HCT116 (cell line): ENCODE results near the gene C16orf74. TPM values are rescaled to one million over a fixed set of nuclear protein-coding genes. Genes with fewer than 3 reads are reported as not detected.

Source experiments
- ATAC-seq: fragments of 200-7000 bp; cut with Tn5 transposase; 2 replicates; pipeline ENCODE4 v1.9.1; 2020; ENCODE audit warnings: mild to moderate bottlenecking, moderate library complexity
- BruUV-seq: library from RNA; stranded (reverse); fragments of 400-500 nt; replicated peaks from 2 replicates; lab custom pipeline; 2021; lab: Mats Ljungman, UMichigan
- CTCF ChIA-PET: fragments of 300-600 bp; sonication (Branson Sonifier 250); formaldehyde crosslinking; loops from one replicate; lab custom pipeline; 2021; ENCODE audit warnings: antibody characterized with exemption; lab: Charles Lee
- POLR2A ChIA-PET: fragments of 300-600, 350-600 bp; sonication (Branson Sonifier 250); formaldehyde crosslinking; loops from one replicate; lab custom pipeline; 2021; ENCODE audit warnings: antibody characterized with exemption; lab: Charles Lee
- RAD21 ChIA-PET, 2 experiments: fragments of 300-600 bp; sonication (Branson Sonifier 250); formaldehyde crosslinking; loops; one replicate each; lab custom pipeline; 2023; ENCODE audit warnings: low total read pairs in 2 of 2; ENCODE audit not compliant: uncharacterized antibody in 2 of 2, unreplicated experiment in 2 of 2, low non-redundant PET in 1 of 2; lab: Charles Lee
- DNase-seq: peaks from one replicate; pipeline ENCODE4 v3.0.0-alpha.2; 2010; ENCODE audit warnings: low read depth, low spot score
- H2AFZ ChIP-seq: fragments of 200-600 bp; shearing (Covaris generic), sonication (generic); 2 replicates; pipeline ENCODE4 v1.6.1; 2017; ENCODE audit warnings: low read depth, mixed run types, mixed read lengths, antibody characterized with exemption, low read length; ENCODE audit not compliant: poor library complexity, severe bottlenecking
- H3K27ac ChIP-seq: 2 replicates; pipeline ENCODE4 v1.5.1; 2012; ENCODE audit warnings: low read depth, low read length
- H3K27me3 ChIP-seq: fragments of 200-600 bp; sonication (generic); 2 replicates; pipeline ENCODE4 v1.6.1; 2016; ENCODE audit warnings: mixed run types, low read length, mixed read lengths; ENCODE audit not compliant: insufficient read depth
- H3K36me3 ChIP-seq, 2 experiments: fragments of 200-500 bp in 1 of 2; fragments of 200-600 bp in 1 of 2; sonication (Bioruptor generic) in 1 of 2; sonication (generic) in 1 of 2; 2 replicates each; pipeline versions ENCODE4 v1.5.1 to v1.6.1; 2014 to 2016; ENCODE audit warnings: low read length in 2 of 2, inconsistent platforms in 1 of 2, mixed read lengths in 1 of 2, mixed run types in 1 of 2; ENCODE audit not compliant: insufficient read depth in 2 of 2, control insufficient read depth in 1 of 2
- H3K4me1 ChIP-seq, 2 experiments: fragments of 200-600 bp in 1 of 2; sonication (generic) in 1 of 2; 2 replicates each; pipeline versions ENCODE4 v1.5.1 to v1.6.1; 2012 to 2017; ENCODE audit warnings: low read length in 2 of 2, inconsistent platforms in 1 of 2, mild to moderate bottlenecking in 1 of 2, mixed read lengths in 1 of 2, mixed run types in 1 of 2, moderate library complexity in 1 of 2; ENCODE audit not compliant: insufficient read depth in 2 of 2, control insufficient read depth in 1 of 2
- H3K4me2 ChIP-seq: fragments of 200-600 bp; sonication (generic); 2 replicates; pipeline ENCODE4 v1.6.1; 2017; ENCODE audit warnings: mixed run types, low read length, mixed read lengths
- H3K4me3 ChIP-seq, 2 experiments: fragments of 200-600 bp in 1 of 2; sonication (generic) in 1 of 2; replicated peaks in 1 of 2; 2 replicates each; pipeline ENCODE4 v1.5.1; 2011 to 2016; ENCODE audit warnings: low read length in 2 of 2, control low read depth in 1 of 2, low read depth in 1 of 2, mild to moderate bottlenecking in 1 of 2, mixed read lengths in 1 of 2, mixed run types in 1 of 2
- H3K79me2 ChIP-seq: fragments of 200-600 bp; sonication (generic); 2 replicates; pipeline ENCODE4 v1.6.1; 2017; ENCODE audit warnings: mild to moderate bottlenecking, mixed run types, low read length, moderate library complexity, mixed read lengths; ENCODE audit not compliant: insufficient read depth
- H3K9ac ChIP-seq: fragments of 200-600 bp; sonication (generic); 2 replicates; pipeline ENCODE4 v1.6.1; 2016; ENCODE audit warnings: low read length, mixed read lengths
- H3K9me2 ChIP-seq: fragments of 200-600 bp; sonication (generic), shearing (Covaris generic); 2 replicates; pipeline ENCODE4 v1.6.1; 2017; ENCODE audit warnings: mixed run types, mild to moderate bottlenecking, moderate library complexity; ENCODE audit not compliant: insufficient read depth
- H3K9me3 ChIP-seq, 2 experiments: fragments of 200-500 bp in 1 of 2; fragments of 200-600 bp in 1 of 2; sonication (Bioruptor generic) in 1 of 2; sonication (generic) in 1 of 2; 2 replicates each; pipeline ENCODE4 v1.6.1; 2014 to 2017; ENCODE audit warnings: low read length in 2 of 2, mixed read lengths in 2 of 2, inconsistent platforms in 1 of 2, low read depth in 1 of 2, mild to moderate bottlenecking in 1 of 2, mixed run types in 1 of 2, moderate library complexity in 1 of 2; ENCODE audit not compliant: control insufficient read depth in 1 of 2, insufficient read depth in 1 of 2
- H4K20me1 ChIP-seq: fragments of 200-600 bp; sonication (generic), shearing (Covaris generic); 2 replicates; pipeline ENCODE4 v1.6.1; 2017; ENCODE audit warnings: mixed run types, mild to moderate bottlenecking, moderate library complexity; ENCODE audit not compliant: insufficient read depth
- CEBPB ChIP-seq: IDR thresholded peaks from 2 replicates; pipeline ENCODE4 v1.6.1; 2012; ENCODE audit warnings: low read depth
- ELF1 ChIP-seq: IDR thresholded peaks from 2 replicates; pipeline ENCODE4 v1.6.1; 2012; ENCODE audit warnings: low read depth, borderline replicate concordance
- EZH2 ChIP-seq: fragments of 200-600 bp; sonication (generic); IDR thresholded peaks from 2 replicates; pipeline ENCODE4 v1.6.1; 2017; ENCODE audit warnings: antibody characterized with exemption, mixed run types
- JUND ChIP-seq: IDR thresholded peaks from 2 replicates; pipeline ENCODE4 v1.6.1; 2012
- RAD21 ChIP-seq: IDR thresholded peaks from 2 replicates; pipeline ENCODE4 v1.6.1; 2012; ENCODE audit warnings: low read depth, mild to moderate bottlenecking
- SRF ChIP-seq: IDR thresholded peaks from 2 replicates; pipeline ENCODE4 v1.6.1; 2012; ENCODE audit warnings: low read depth
- intact Hi-C: fragments of 100-400 bp; cut with micrococcal nuclease; formaldehyde crosslinking; loops from 2 replicates; pipeline ENCODE4 v1.10.0; 2022
- total RNA-seq: library from RNA; stranded (reverse); gene quantifications from one replicate; pipeline ENCODE4 v1.2.1, GENCODE V29; 2021; ENCODE audit not compliant: unreplicated experiment
- TF ChIP-seq, protein P1 (sequence below): IDR thresholded peaks from 2 replicates; pipeline ENCODE4 v1.6.1; 2012; ENCODE audit warnings: low read depth

C16orf74 gene
- total RNA-seq, 1 experiment from 2014 or later, result 30.0 TPM

DNA sequence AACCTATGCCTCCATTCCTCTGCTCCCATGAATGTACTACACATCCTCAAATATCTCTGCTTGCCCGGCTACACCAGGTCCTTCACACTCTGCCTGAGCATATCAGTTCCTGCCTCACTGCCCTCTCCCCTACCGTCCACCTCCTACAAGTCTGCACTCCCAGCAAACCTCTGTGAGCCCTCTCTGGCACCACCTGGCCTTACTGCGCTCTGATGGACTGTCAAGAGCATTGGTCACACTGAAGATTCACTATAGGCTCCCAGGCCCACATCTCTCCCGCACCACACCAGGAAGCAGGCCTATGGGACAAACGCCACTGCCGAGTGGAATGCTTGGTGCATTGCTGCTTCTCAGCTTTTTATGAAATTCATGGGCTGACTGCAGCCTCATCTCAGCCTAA, 71.0 kb downstream of the C16orf74 start:
- H2AFZ ChIP-seq, result no peak overlapping the region
- POLR2A ChIA-PET, result no interaction called here
- no peak for DNase-seq
- H3K27me3 ChIP-seq, result no peaks in the 10 kb centered on the region
- H3K4me1 ChIP-seq, result no peaks in the 10 kb centered on the region
- H3K9me2 ChIP-seq, result no peaks in the 10 kb centered on the region
- no peak for TF ChIP-seq EZH2
- TF ChIP-seq, protein P1, sequence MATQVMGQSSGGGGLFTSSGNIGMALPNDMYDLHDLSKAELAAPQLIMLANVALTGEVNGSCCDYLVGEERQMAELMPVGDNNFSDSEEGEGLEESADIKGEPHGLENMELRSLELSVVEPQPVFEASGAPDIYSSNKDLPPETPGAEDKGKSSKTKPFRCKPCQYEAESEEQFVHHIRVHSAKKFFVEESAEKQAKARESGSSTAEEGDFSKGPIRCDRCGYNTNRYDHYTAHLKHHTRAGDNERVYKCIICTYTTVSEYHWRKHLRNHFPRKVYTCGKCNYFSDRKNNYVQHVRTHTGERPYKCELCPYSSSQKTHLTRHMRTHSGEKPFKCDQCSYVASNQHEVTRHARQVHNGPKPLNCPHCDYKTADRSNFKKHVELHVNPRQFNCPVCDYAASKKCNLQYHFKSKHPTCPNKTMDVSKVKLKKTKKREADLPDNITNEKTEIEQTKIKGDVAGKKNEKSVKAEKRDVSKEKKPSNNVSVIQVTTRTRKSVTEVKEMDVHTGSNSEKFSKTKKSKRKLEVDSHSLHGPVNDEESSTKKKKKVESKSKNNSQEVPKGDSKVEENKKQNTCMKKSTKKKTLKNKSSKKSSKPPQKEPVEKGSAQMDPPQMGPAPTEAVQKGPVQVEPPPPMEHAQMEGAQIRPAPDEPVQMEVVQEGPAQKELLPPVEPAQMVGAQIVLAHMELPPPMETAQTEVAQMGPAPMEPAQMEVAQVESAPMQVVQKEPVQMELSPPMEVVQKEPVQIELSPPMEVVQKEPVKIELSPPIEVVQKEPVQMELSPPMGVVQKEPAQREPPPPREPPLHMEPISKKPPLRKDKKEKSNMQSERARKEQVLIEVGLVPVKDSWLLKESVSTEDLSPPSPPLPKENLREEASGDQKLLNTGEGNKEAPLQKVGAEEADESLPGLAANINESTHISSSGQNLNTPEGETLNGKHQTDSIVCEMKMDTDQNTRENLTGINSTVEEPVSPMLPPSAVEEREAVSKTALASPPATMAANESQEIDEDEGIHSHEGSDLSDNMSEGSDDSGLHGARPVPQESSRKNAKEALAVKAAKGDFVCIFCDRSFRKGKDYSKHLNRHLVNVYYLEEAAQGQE, result no peak
- TF ChIP-seq JUND, result no peak
- no peak for TF ChIP-seq SRF
- no peak for TF ChIP-seq CEBPB
- TF ChIP-seq RAD21, result no peak
- TF ChIP-seq, all 23 proteins: peak for 0
- no peak overlapping the region for H3K4me2 ChIP-seq
- H3K27ac ChIP-seq, result no peak overlapping the region
- RAD21 ChIA-PET, result no interaction called here
- BruUV-seq, result no TSS peak
- CTCF ChIA-PET, result no interaction called here
- H3K79me2 ChIP-seq, result peaks cover 24% of the 10 kb centered on the region
- H3K9me3 ChIP-seq, result no peaks in the 10 kb centered on the region
- no peak for ATAC-seq
- peaks cover 45 to 58% of the 10 kb centered on the region in 2 experiments for H3K36me3 ChIP-seq
- no peak overlapping the region for H3K9ac ChIP-seq
- no peaks in the 10 kb centered on the region for H4K20me1 ChIP-seq
- intact Hi-C loops, result no loop called here
- no peak overlapping the region for H3K4me3 ChIP-seq

GRCh38 chr16:85678821-85679220, 72.1 kb downstream of the C16orf74 start:
- Histone ChIP-seq H3K9ac (no peak overlapping the region), H3K36me3 (peaks cover 52 to 68% of the 10 kb centered on the region in 2 experiments), H3K9me3 (no peaks in the 10 kb centered on the region), H4K20me1 (no peaks in the 10 kb centered on the region), H3K4me1 (no peaks in the 10 kb centered on the region), H3K27ac (no peak overlapping the region), H3K9me2 (no peaks in the 10 kb centered on the region), H2AFZ (no peak overlapping the region), H3K27me3 (no peaks in the 10 kb centered on the region), H3K4me3 (no peak overlapping the region), H3K79me2 (peaks cover 16% of the 10 kb centered on the region), H3K4me2 (no peak overlapping the region)
- ATAC-seq (no peak), DNase-seq (no peak)
- ChIA-PET RAD21 (no interaction called here), CTCF (no interaction called here), POLR2A (interaction anchor here (1.1 kb wide), 1 partner anchor 11 kb away, joined by 3 read pairs; no protein-coding TSS in a partner anchor)
- BruUV-seq, result no TSS peak
- TF ChIP-seq ELF1 (no peak), JUND (no peak)
- TF ChIP-seq, protein P1, result no peak
- intact Hi-C loops, result no loop called here
